ENCODE data around the gene ZFP92.

DNA sequence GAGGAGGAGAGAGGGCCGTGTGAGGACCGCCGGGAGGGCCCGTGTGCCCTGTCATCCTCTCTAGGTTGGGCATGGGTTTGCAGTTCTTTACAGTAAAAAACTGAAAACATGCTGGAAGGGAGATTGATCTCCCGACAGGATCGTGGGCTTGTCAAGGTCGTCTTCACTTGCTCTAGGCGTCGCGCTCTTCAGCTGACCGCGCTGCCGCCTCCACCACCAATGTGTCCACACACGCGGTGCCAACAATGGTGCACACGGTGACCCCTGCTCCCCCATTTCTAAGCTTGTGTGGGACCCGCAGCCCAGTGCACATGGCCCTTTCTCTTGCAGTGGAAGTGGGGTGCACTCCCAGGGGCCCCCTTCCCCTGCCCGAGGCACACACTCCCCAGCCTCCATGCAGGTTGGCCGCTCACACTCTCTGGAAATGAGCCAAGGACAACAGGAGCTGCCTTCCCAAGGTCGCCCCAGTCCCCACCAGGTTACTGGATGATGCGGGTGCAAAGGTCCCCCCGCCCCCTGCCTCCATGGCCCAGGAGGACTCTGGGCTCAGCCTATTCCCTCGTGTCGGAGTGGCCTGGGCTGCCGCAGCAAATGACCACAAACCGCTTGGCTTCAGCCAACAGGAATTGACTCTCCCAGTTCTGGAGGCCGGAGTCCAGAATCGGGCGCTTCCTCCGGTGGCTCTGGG lies 1.7 kb upstream of the ZFP92 start:
- TF ChIP-seq EZH2phosphoT487 (IDR thresholded peaks at IDR 0.05) = no peak
- TF ChIP-seq, protein P1, sequence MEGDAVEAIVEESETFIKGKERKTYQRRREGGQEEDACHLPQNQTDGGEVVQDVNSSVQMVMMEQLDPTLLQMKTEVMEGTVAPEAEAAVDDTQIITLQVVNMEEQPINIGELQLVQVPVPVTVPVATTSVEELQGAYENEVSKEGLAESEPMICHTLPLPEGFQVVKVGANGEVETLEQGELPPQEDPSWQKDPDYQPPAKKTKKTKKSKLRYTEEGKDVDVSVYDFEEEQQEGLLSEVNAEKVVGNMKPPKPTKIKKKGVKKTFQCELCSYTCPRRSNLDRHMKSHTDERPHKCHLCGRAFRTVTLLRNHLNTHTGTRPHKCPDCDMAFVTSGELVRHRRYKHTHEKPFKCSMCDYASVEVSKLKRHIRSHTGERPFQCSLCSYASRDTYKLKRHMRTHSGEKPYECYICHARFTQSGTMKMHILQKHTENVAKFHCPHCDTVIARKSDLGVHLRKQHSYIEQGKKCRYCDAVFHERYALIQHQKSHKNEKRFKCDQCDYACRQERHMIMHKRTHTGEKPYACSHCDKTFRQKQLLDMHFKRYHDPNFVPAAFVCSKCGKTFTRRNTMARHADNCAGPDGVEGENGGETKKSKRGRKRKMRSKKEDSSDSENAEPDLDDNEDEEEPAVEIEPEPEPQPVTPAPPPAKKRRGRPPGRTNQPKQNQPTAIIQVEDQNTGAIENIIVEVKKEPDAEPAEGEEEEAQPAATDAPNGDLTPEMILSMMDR (IDR thresholded peaks at IDR 0.05) = no peak

All from neural progenitor cell (in vitro differentiated cells).